MM.1S (cell line): ENCODE data around the gene DNAJC30.

Experiments used
- EZH2phosphoT487 ChIP-seq: fragments of 300-600 bp; sonication (generic); IDR thresholded peaks from 2 replicates; pipeline ENCODE4 v1.6.1; 2018; ENCODE audit warnings: antibody characterized with exemption, low read length
- TF ChIP-seq, protein P1 (sequence below): fragments of 300-600 bp; sonication (generic); IDR thresholded peaks from 2 replicates; pipeline ENCODE4 v1.5.1; 2016; ENCODE audit warnings: antibody characterized with exemption, low read length, mixed read lengths

DNA sequence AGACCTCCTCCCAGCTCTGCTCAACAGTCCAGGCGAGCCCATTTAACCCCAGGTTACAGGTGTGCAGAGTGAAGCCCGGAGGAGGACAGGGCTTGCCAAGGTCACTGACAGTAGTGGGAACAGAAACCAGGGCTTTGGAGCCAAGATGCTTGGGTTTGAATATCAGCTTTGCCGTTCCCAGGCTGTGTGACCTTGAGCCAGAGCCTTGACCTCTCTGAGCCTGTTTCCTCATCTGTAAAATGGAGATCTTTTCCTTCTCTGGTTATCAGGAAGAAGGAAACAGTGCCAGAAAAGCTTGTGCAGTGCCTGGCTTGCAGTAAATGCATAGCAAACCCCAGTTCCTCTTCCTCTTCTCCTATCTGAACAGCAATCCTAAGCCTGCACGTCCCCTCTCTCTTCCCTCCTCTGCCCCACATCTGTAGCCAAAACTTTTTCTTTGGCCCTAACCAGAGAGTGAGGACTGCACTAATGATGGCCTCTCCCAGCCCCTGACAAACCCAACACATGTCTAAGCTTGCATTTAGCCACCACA is 37.5 kb downstream of the DNAJC30 start:
- no peak for TF ChIP-seq EZH2phosphoT487
- TF ChIP-seq, protein P1, sequence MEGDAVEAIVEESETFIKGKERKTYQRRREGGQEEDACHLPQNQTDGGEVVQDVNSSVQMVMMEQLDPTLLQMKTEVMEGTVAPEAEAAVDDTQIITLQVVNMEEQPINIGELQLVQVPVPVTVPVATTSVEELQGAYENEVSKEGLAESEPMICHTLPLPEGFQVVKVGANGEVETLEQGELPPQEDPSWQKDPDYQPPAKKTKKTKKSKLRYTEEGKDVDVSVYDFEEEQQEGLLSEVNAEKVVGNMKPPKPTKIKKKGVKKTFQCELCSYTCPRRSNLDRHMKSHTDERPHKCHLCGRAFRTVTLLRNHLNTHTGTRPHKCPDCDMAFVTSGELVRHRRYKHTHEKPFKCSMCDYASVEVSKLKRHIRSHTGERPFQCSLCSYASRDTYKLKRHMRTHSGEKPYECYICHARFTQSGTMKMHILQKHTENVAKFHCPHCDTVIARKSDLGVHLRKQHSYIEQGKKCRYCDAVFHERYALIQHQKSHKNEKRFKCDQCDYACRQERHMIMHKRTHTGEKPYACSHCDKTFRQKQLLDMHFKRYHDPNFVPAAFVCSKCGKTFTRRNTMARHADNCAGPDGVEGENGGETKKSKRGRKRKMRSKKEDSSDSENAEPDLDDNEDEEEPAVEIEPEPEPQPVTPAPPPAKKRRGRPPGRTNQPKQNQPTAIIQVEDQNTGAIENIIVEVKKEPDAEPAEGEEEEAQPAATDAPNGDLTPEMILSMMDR: no peak
